ENCODE data around the gene CHD5. TPM values are rescaled to one million over a fixed set of nuclear protein-coding genes. Genes with fewer than 3 reads are reported as not detected.

CHD5 gene
- total RNA-seq, 1 experiment from 2014 or later = 1.6 TPM

GRCh38 chr1:6106321-6106731 is 73.8 kb downstream of the CHD5 start:
- H3K4ac ChIP-seq (ENCODE audit: low read depth, low read length) = no peak overlapping the region
- H3K79me2 ChIP-seq (ENCODE audit: insufficient read depth, low read length) = no peaks in the 10 kb centered on the region
- H2BK5ac ChIP-seq (ENCODE audit: insufficient read length, low read length) = no peak overlapping the region
- H2BK20ac ChIP-seq (ENCODE audit: low read depth, low read length, poor library complexity, severe bottlenecking) = no peak overlapping the region
- no peak for TF ChIP-seq CTCF (conservative IDR thresholded peaks at IDR 0.05)
- peaks cover 0 to 3% of the 10 kb centered on the region in 2 experiments; a peak in 2 of 4 replicates for H3K4me1 Mint-ChIP-seq
- no peak overlapping the region for H3K4me2 ChIP-seq (ENCODE audit: insufficient read depth, insufficient read length, low read length)
- no peaks in the 10 kb centered on the region for H3K79me1 ChIP-seq (ENCODE audit: insufficient read depth, low read depth, low read length, poor library complexity, severe bottlenecking)
- H4K20me1 ChIP-seq (ENCODE audit: control insufficient read depth, insufficient read depth, insufficient read length) = peaks cover 3% of the 10 kb centered on the region
- no peaks in the 10 kb centered on the region for H3K27me3 ChIP-seq (ENCODE audit: insufficient read depth, low read length)
- H2BK15ac ChIP-seq (ENCODE audit: low read depth, low read length) = no peak overlapping the region
- no peaks in the 10 kb centered on the region; a peak in 1 of 7 replicates for H3K36me3 Mint-ChIP-seq (ENCODE audit: insufficient read depth in 1 of 3, low read depth in 3 of 3)
- no peak overlapping the region for H3K23ac ChIP-seq (ENCODE audit: insufficient read length, low read depth, low read length)
- no CpG with 5 or more reads among the region's 28 CpGs for WGBS (ENCODE audit: extremely low coverage, insufficient read length, low lambda C conversion rate)
- H4K5ac ChIP-seq (ENCODE audit: insufficient read length, low read depth, low read length) = no peak overlapping the region
- no peak overlapping the region for H3K56ac ChIP-seq (ENCODE audit: insufficient read length, low read depth, low read length)
- peaks cover 3 to 6% of the 10 kb centered on the region in 2 experiments; a peak in 4 of 5 replicates for H3K9me3 Mint-ChIP-seq
- no peak overlapping the region for H3K4me3 Mint-ChIP-seq
- H2BK120ac ChIP-seq (ENCODE audit: low read depth, low read length, poor library complexity, severe bottlenecking) = no peak overlapping the region
- H3K9me3 ChIP-seq (ENCODE audit: control insufficient read depth, low read depth, low read length) = no peaks in the 10 kb centered on the region
- H2AFZ ChIP-seq (ENCODE audit: low read length) = no peak overlapping the region
- no peak overlapping the region for H2AK5ac ChIP-seq (ENCODE audit: insufficient read length, low read length)
- H2BK12ac ChIP-seq (ENCODE audit: insufficient read length, low read depth, low read length) = no peak overlapping the region
- H3K14ac ChIP-seq (ENCODE audit: insufficient read depth, low read length) = no peak overlapping the region; the same call in 1 of the 2 replicates
- no peak overlapping the region for H3K18ac ChIP-seq (ENCODE audit: insufficient read length, low read depth, low read length)
- H3K23me2 ChIP-seq (ENCODE audit: insufficient read length, low read depth, low read length, poor library complexity, severe bottlenecking) = no peaks in the 10 kb centered on the region
- DNase-seq = no peak
- H3K4me1 ChIP-seq (ENCODE audit: insufficient read depth, low read length) = no peaks in the 10 kb centered on the region
- no peak overlapping the region for H3K27ac Mint-ChIP-seq
- H3K9ac ChIP-seq (ENCODE audit: extremely low read depth, insufficient read length, low read length) = no peak overlapping the region
- no peak overlapping the region for H3T11ph ChIP-seq (ENCODE audit: low read length)
- peaks cover 3% of the 10 kb centered on the region for H3K27me3 Mint-ChIP-seq (ENCODE audit: low read depth)
- no peak overlapping the region for H3K27ac ChIP-seq (ENCODE audit: insufficient read length, low read depth, low read length)
- no peak overlapping the region for H4K8ac ChIP-seq (replicated peaks; ENCODE audit: insufficient read length, low read depth, low read length)
- H4K91ac ChIP-seq (ENCODE audit: insufficient read length, low read depth, low read length) = no peak overlapping the region
